IPS DF 19.7 (cell line): ENCODE measurements around the gene TMEM117.
"Not testable (repeated sequence)": the region's sequence is repeated elsewhere in the genome, so short reads cannot be mapped to it uniquely, and the experiment has no call there.

Source experiments
- DNase-seq: peaks from one replicate; pipeline ENCODE4 v3.0.0-alpha.2; 2013; ENCODE audit warnings: low read depth, low spot score

Gene TMEM117

DNA sequence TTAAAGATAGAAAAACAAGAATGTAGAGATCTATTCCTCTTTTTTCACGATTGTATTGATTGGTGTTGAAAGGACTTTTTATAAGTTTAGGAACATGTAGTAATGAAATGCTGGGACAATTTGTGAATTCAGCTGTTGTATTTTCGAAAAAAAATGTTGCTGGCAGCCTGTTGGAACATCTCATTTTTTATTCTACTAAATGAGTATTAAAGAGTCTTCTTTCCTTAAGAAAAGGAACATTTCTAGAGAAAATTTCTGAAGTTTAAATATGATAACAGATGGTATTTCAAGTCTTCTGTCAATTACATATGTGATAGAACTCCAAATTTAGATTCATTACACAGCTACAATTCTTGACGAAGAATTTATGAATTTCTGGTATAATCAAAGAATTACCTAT lies 189.6 kb downstream of the TMEM117 start:
- no peak for DNase-seq

DNA sequence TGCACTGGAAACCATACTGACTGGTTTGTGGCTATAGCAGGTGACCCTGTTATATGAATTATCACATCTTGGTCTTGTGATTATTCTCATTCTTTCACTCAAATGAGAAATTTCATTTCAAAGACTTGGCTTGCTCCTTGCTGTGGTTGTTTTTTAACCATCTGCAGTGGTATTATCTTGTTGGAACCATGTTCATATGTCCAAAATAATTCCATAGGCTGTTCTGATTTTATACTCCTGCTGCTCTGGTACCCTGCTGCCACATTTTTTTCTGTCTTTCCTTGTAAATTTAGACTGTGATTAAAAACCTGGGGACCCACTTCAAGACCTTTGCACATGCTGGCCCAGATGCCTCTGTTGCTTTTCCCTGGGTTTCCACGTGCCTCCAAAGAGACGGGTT lies 190.2 kb downstream of the TMEM117 start:
- DNase-seq: no peak

DNA sequence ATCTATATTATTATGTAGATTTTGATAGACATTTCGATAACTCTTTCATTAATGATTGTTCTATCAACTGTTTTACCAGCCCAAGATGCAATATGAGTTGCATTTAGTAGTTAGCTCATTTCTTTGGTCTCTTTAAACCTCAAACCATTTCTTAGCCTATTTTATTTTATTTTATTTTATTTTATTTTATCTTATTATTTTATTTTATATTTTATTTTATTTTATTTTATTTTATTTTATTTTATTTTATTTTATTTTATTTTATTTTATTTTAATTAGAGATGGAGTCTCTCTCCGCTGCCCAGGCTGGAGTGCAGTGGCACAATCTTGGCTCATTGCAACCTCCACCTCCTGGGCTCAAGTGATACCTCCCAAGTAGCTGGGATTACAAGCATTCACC lies 191.0 kb downstream of the TMEM117 start:
- DNase-seq: not testable (repeated sequence)

DNA sequence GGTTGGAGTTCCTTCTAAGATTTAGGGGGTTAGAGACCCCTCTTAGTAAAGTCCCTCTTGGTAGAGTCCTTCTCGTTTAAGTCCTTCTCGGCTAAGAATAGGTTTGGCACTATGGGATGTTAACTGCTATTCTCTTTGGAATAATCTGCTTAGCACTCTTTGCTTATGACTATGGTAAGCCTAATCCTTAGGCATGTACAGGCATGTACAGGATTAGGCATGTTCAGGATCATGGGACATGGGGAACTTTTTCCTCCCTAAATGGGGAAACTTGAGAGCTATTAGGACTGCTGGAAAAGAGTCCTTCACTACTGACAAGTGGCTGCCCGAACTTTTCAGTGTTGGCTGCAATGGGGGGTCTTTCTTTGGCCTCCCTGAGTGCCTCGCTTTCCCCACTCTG lies 193.3 kb downstream of the TMEM117 start:
- DNase-seq: no peak

DNA sequence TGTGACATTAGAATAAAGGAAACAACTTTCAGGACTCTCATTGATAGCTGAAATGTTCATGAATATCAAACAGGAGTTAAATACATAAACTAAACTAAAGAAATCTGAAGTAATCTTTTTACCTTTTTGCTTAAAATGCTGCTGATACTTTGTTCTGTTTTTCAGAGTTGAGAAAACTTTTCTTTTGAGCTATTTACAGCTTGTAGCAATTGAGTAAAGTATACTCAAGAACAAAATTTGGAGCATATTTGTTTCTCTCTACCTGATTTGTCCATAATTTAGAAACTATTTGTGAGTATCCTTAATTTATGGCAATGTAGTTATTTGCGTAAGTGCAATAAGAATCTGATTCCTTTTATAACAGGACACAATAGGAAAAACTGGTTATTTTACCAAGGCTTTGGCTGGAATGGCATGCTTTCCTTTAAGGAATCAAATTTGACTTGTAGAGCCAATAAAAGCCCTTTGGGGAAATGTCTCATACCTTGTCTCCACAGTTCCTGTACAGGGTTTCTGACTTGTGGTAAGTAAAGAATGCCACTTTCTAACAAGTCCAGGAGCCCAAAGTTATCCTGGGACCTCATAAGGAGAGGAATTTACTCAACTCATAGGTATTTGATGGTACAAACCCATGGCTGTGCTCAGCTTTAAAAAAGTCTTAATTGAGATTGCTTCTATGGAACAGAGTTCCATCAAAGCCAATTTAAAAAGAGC lies 195.7 kb downstream of the TMEM117 start:
- no peak for DNase-seq

DNA sequence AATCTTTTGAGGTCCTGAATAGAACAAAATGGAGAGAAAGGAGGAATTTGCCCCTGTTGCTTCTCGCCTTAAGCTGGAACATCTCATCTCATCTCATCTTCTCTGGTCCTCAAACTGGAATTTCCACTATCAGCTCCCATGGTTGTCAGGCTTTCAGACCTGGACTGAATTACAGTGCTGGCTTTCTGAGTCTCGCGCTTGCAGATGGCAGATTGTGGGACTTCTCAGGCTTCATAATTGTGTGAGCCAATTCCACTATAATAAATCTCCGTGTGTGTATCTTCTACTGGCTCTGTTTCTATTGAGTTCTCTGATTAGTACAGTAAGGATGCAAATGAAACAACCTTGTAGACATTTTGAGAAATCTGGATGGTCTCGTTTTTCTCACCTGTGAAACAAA lies 199.0 kb downstream of the TMEM117 start:
- DNase-seq: no peak

DNA sequence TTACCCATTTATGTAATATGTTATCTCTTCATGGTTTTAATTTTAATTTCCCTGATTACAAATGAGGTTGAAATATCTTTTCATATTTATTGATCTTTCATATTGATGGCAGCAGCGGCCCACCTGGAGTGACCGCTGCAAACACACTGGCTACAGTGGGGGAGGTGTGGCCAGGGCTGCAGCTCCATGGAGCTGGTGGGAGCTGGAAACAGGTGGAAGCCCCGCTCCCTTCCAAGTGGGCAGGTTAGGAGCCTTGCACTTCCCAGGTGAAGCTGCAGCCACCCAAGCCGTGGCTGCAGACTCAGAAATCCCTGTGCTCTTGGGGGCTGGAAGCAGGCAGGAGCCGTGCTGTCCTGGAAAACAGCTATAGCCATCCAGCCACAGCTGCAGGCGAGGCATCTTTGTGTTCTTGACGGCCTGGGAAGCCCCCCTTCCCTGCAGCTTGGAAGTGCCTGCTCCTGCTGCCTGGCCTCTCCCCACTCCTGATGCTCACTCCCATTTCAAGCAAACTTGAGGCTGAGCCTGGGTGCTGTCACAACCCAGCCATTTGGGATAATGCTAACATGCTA lies 201.1 kb downstream of the TMEM117 start:
- DNase-seq: no peak

DNA sequence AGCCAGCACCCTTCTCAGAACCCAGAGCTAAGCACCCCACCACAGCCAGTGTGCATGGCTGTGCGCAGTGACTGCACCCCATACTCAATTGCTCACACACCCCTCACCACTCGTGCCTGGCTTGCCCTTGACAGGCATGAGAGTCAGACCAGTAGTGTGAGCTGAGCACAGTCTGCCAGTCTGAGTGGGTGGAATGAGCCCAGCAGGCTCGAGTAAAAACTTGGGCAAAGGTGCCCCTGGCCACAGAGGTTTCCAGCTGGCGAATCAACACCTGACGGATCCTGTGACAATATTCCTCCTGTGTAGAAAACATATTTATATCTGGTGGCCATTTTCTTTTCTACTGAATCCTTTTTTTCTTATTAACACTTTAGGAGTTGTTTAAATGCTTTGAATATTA lies 202.5 kb downstream of the TMEM117 start:
- no peak for DNase-seq

DNA sequence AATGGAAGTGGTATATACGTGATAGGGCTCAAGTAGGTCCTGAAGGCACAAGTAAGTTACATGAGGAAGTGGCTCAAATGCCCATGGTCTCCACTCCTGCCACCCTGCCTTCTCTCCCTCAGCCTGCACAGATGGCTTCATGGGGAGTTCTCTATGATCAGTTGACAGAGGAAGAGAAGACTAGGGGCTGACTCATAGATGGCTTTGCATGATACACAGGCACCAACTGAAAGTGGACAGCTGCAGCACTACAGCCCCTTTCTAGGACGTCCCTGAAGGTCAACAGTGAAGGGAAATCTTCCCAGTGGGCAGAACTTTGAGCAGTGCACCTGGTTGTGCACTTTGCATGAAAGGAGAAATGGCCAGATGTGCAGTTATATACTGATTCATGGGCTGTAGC lies 208.6 kb downstream of the TMEM117 start:
- DNase-seq: not testable (repeated sequence)

DNA sequence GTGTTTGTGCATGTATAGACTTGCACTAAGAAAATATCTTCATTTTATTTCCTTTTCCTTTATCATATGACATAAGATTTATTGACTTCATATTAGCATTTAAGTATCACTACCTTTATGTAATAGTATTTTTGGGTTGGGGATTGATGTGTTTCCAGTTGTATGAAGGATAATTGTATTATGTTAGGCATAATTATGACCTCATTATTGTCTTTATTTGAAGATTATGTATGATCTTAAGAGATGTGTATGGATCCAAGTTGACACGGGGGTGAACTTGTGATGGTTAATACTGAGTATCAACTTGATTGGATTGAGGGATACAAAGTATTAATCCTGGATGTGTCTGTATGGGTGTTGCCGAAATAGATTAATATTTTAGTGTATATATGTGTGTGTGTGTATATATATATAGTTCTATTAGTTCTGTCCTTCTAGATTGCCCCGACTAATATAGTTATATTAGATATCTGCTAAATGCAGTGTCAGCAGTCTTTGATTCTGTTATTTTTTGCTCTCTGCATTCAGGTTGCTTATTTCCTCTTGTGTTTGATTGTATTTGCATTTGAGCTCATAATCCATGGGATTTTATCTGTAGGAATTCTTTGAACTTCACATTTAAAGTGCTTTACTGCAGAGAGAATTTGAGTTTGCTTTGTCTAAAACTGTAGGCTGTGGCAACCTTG lies 211.0 kb downstream of the TMEM117 start:
- DNase-seq: no peak

DNA sequence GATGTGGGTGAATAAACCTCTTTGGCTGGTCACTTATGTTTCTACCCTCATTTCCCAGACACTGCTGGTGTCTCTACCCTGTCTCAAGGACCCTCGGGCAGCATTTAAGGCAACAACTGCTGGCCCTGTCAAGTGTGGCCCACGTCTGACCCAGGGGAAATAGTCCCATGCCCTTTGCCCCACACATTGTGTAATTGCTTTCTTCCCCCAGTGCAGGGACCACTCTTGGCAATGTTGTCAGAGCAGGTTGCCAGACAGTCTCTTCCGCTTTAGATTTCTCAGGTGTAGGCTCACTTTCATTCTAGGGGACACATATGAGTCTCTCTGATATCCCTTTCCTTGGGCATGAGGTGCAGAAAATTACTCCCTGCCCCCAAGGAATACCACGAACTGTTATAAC lies 216.7 kb downstream of the TMEM117 start:
- no peak for DNase-seq

DNA sequence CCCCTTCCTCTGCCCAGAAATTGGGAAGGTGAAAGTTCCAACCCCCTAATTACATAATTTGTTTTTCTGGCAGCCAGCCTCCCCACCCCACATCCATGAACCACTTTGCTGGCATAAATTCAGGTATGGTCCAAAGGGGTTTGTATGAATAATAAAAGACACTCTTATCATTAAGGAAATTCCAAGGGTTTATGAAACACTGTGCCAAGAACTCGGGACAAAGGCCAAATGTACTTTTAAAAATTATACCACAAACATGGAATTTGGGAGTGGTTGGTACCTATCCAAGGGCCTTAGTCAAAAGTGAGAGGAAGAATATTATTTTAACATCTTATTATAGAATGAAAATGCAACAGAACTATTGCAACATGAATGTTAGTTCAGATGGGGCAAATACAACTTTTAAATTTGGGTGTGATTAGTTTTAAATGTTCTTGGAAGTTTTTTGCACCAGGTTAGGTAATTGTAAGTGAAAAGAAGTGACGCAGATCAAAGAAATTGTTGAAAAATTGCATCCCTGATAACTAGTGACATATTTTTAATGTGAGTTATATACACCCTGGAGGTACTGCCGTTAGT lies 217.8 kb downstream of the TMEM117 start:
- DNase-seq: no peak

DNA sequence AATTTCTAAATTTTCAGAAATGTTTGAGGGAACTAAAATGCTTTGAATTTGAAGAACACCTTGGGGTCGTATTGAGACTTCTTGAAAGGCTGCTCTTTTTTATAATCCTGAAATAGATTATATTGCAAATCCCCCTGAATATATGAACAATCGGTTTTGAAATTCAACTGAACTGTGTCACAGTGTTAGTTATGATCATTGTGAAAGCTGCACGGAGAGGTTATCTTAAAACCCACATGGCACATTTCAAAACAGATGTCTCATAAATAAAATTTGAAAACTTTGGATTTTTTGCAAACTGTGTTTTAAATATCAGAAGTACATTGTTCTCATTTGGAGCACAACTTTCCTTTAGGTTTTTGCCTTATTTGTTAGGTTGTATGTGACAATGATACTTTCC lies 218.4 kb downstream of the TMEM117 start:
- no peak for DNase-seq

DNA sequence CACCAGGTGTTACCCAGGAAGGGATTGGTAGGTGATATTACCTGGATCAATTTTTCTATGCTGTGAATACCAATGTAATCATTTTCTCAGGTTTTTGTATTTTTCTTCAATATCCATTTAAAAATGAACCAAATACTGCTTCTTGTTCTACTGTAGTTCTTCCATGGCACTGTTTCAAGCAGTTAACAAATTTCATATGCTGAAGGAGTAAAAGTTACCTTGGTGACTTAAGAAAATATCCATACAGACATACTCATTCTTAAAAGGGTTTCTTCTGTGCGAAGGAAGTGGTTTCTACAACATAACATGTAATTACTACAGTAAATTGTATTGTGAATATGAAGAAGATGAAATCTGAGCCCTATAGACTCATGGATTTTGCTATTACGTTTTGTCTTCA lies 222.5 kb downstream of the TMEM117 start:
- DNase-seq: no peak

DNA sequence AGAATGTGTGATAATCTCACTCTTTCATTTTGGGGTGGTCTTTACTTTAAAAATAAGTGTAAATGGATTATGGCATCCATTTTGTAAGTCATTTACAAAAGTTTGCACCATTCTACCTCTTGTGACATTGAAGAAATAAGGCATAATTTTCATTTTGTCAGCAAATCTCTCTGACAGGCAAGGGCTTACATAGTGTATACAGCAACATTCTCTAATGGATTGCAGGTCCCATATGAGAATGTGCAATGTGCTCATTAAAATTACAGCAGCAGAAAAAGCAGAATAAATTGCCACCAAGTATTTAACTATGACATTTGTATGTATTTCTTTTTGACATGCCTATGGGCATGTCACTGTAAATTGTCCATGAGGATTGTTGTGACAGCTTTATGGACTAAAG lies 223.6 kb downstream of the TMEM117 start:
- no peak for DNase-seq

DNA sequence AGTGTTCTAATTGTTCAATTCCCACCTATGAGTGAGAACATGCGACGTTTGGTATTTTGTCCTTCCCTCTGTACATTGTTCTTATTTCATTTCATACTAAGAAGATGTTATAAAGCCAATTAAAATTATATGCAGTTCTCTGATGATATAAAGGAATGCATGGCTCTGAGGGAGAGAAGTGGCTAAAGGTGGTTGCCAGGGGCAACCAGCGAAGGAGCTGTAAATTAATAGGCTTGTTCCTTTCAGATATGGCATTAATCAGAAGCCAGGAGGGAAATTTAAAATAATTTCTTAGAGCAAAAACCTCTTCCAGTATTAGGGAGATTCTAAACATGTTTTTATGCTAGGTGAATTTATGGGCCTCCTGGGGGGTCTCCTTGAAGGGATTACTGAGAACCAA lies 227.8 kb downstream of the TMEM117 start:
- no peak for DNase-seq

DNA sequence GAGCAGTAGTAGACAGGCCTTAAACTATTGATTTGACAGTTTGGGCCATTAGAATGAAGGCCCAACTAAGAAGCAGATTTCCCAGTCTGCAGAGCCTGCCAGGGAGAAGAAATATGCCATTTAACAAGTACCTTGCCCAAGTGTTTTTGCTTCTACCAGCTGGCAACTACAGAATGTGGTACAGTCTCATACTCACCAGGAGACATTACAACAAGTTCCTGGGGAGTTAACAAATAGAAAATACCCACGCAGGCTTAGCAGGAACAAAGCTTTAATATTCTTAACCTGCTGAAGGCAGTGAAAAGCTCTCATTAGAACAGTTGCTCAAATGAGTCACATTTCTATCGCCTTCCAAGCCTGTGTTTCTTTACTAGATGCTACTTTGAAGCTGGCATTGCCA lies 241.0 kb downstream of the TMEM117 start:
- DNase-seq: no peak

DNA sequence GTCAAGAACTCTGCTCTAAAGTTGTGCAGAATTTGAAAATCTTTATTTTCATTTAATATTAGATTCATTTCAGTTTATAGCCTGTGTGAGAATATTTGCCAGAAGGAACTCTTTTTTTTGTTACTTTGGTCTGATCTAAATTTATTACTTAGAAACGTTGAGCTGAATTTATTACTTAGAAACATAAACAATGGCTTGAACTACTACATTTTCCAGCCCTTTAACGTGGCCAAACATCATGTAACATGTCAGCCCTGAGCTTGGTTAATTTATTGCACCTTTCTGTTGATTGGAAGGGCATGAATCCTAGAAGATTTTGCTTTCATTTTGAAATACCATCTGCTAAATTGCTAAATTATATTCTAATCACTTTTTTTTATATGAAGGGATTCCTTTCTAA lies 241.4 kb downstream of the TMEM117 start:
- DNase-seq: no peak

DNA sequence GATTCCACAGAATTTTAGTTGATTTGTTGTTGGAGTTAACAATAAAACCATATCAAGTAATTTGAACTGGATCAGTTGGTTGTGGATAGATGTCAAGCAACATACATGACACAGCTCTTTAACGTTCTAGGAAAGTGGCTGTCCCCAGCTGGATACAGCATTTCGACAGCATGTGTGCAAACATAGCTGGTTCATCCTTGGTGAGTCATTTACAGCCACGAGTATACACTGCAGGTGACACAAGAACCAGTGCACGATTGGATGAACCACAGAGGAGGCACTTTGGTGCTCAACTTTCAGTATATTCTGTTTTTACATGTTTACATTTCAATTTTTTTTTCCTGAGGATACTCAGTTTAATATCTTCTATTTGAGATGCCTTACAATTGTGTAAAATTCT lies 242.4 kb downstream of the TMEM117 start:
- no peak for DNase-seq

DNA sequence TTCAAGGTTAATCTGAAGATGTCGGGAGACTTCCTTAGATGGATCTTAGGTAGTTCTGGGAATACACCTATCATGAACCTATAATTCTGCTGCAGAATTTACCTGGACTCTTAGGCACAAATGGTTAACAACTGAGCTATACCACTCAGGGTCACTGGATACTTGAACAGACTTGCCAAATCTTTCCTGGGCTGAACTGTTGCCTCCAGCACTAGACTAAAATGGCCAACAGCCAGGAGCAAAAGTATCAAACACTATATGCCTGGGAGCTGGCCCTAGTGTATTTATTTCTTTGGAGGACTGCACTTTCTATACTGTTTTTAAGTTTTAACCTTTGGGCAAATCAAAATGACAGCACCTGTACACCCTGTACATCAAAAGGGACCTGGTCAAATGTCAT lies 252.8 kb downstream of the TMEM117 start:
- DNase-seq: no peak

DNA sequence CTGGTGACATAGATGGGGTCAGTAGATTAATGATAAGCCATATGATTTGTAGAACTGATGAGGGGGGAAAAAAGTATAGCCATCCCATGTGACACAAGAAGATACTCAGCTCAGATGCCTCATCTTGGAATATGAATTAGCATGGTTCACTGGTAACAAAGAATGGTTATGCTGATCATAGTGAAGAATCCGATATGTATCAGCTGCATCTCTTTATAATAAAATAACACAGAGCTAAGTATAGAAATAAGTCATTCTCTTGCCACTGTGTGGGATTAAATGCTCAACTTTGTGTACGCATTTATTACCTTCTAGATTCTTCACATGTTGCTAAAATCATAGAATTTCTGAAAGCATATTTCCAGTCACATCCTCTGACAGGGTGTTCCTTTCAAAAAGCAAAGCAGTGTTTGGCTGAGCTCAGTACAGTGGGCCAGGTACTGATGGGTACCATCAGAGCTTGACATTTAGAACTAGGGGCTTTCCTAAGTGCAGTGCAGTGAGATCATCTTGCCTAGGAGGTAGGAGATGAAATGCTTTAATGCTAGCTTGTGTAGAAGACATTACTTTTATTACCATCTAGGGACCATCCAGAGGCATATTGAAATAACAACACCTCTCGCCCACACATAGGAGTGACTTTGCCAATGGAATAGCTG lies 256.2 kb downstream of the TMEM117 start:
- no peak for DNase-seq

DNA sequence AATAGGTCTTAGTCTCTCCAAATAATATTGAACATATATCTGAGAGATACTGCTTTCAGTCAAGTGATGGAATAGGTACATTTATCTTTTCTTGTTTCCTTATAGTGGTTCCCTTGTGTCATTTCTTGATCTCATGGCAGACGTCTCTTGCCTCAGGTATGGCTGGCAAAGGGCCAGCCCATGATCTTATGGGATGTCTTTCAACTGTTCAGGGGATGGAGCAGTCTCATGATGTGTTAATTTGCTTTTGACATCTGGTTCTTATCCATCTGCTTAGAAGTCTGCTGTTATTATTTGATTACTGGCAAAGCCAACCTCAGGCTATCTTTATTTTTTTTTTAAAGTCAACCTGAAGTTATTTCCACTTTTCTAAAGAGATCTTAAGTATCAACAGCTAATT lies 262.9 kb downstream of the TMEM117 start:
- no peak for DNase-seq
